Measurements from ENCODE around the gene RAD23B. TPM values are rescaled to one million over a fixed set of nuclear protein-coding genes. Genes with fewer than 3 reads are reported as not detected.

RAD23B gene
- polyA plus RNA-seq, 3 donors, result 21.6 to 50.0 (median 24.7) TPM

- intact Hi-C loops (cut with micrococcal nuclease), result loop anchor here in 1 of 2 donors (5.0 kb wide), 1 partner anchor 105 kb away; no protein-coding TSS in a partner anchor
Observed at GRCh38 chr9:107342476-107343161, 59.5 kb downstream of the RAD23B start.

GRCh38 chr9:107345327-107345726, 62.2 kb downstream of the RAD23B start:
- Histone ChIP-seq H3K9ac (ENCODE audit: insufficient read depth, low read length, poor library complexity, severe bottlenecking) (no peak overlapping the region), H3K27ac (ENCODE audit: low read depth in 1 of 2, low read length in 2 of 2) (no peak overlapping the region), H3K4me2 (replicated peaks; ENCODE audit: extremely low read depth, low read length, poor library complexity, severe bottlenecking) (no peak overlapping the region), H3K79me2 (ENCODE audit: insufficient read depth, low read length) (no peaks in the 10 kb centered on the region), H3K27me3 (ENCODE audit: control insufficient read depth in 2 of 2, insufficient read depth in 2 of 2, low read length in 2 of 2) (no peaks in the 10 kb centered on the region), H2AFZ (ENCODE audit: insufficient read depth, low read depth, low read length, poor library complexity, severe bottlenecking) (no peak overlapping the region), H4K20me1 (ENCODE audit: insufficient read depth, low read length) (no peaks in the 10 kb centered on the region), H3K4me3 (replicated peaks in 1 of 3; ENCODE audit: low read depth in 2 of 3, low read length in 3 of 3) (no peak overlapping the region), H3K36me3 (replicated peaks in 1 of 2; ENCODE audit: control insufficient read depth in 1 of 2, insufficient read depth in 2 of 2, low read length in 2 of 2) (no peaks in the 10 kb centered on the region), H3K9me3 (replicated peaks in 1 of 2; ENCODE audit: control insufficient read depth in 1 of 2, insufficient read depth in 1 of 2, low read length in 2 of 2) (no peaks in the 10 kb centered on the region), H3K4me1 (ENCODE audit: control insufficient read depth in 1 of 2, insufficient read depth in 2 of 2, low read length in 2 of 2) (no peaks in the 10 kb centered on the region)
- no peaks in the 10 kb centered on the region for H3K36me3 Mint-ChIP-seq
- H3K27ac Mint-ChIP-seq, result no peak overlapping the region
- DNase-seq, result no peak
- WGBS (ENCODE audit: insufficient coverage), result 44% methylated on average over 1 of the region's 2 CpGs
- intact Hi-C loops (cut with micrococcal nuclease), result no loop called here
- H3K4me1 Mint-ChIP-seq, result peaks cover 3% of the 10 kb centered on the region
- no peak for TF ChIP-seq CTCF (IDR thresholded peaks at IDR 0.05)
- H3K27me3 Mint-ChIP-seq (ENCODE audit: low read depth in 3 of 3), result peaks cover 4 to 5% (median 5%) of the 10 kb centered on the region in 3 donors
- no peak overlapping the region for H3K4me3 Mint-ChIP-seq
- H3K9me3 Mint-ChIP-seq, result peaks cover 0 to 3% (median 0%) of the 10 kb centered on the region in 7 donors

More at GRCh38 chr9:107342476-107343161, 59.5 kb downstream of the RAD23B start:
- Mint-ChIP-seq H3K36me3 (peaks cover 5 to 8% of the 10 kb centered on the region in 2 donors), H3K4me1 (peaks cover 3% of the 10 kb centered on the region), H3K4me3 (no peak overlapping the region), H3K9me3 (peaks cover 0 to 1% (median 0%) of the 10 kb centered on the region in 7 donors), H3K27ac (no peak overlapping the region), H3K27me3 (ENCODE audit: low read depth in 3 of 3) (peaks cover 4 to 5% (median 4%) of the 10 kb centered on the region in 3 donors)
- DNase-seq, result no peak
- H3K9me3 ChIP-seq (replicated peaks in 1 of 2; ENCODE audit: control insufficient read depth in 1 of 2, insufficient read depth in 1 of 2, low read length in 2 of 2), result no peaks in the 10 kb centered on the region
- H2AFZ ChIP-seq (ENCODE audit: insufficient read depth, low read depth, low read length, poor library complexity, severe bottlenecking), result no peak overlapping the region
- no peaks in the 10 kb centered on the region for H3K27me3 ChIP-seq (ENCODE audit: control insufficient read depth in 2 of 2, insufficient read depth in 2 of 2, low read length in 2 of 2)
- H3K9ac ChIP-seq (ENCODE audit: insufficient read depth, low read length, poor library complexity, severe bottlenecking), result no peak overlapping the region
- TF ChIP-seq CTCF (IDR thresholded peaks at IDR 0.05), result no peak
- H3K79me2 ChIP-seq (ENCODE audit: insufficient read depth, low read length), result no peaks in the 10 kb centered on the region
- peaks cover 0 to 7% of the 10 kb centered on the region in 2 donors for H3K36me3 ChIP-seq (replicated peaks in 1 of 2; ENCODE audit: control insufficient read depth in 1 of 2, insufficient read depth in 2 of 2, low read length in 2 of 2)
- H3K4me3 ChIP-seq (replicated peaks in 1 of 3; ENCODE audit: low read depth in 2 of 3, low read length in 3 of 3), result no peak overlapping the region
- no peak overlapping the region for H3K4me2 ChIP-seq (replicated peaks; ENCODE audit: extremely low read depth, low read length, poor library complexity, severe bottlenecking)
- H3K4me1 ChIP-seq (ENCODE audit: control insufficient read depth in 1 of 2, insufficient read depth in 2 of 2, low read length in 2 of 2), result no peaks in the 10 kb centered on the region
- H3K27ac ChIP-seq (ENCODE audit: low read depth in 1 of 2, low read length in 2 of 2), result no peak overlapping the region
- H4K20me1 ChIP-seq (ENCODE audit: insufficient read depth, low read length), result no peaks in the 10 kb centered on the region
- 90% methylated on average over 2 of the region's 6 CpGs for WGBS (ENCODE audit: insufficient coverage)

All from CD14-positive monocyte (primary cell).